OCI-M2 (cell line): ENCODE data around the gene NPAT.
"Not testable (repeated sequence)": the region's sequence is repeated elsewhere in the genome, so short reads cannot be mapped to it uniquely, and the experiment has no call there.

Source experiments
- DNase-seq: peaks from one replicate; lab custom pipeline; 2025; ENCODE audit not compliant: unreplicated experiment; lab: John Stamatoyannopoulos, UW

The NPAT gene

GRCh38 chr11:108220721-108221336 lies 1.6 kb downstream of the NPAT start:
- DNase-seq, result no peak

GRCh38 chr11:108218912-108219783 lies 3.3 kb downstream of the NPAT start:
- no peak for DNase-seq

- no peak for DNase-seq
Observed at GRCh38 chr11:108218455-108218854, 4.0 kb downstream of the NPAT start.

GRCh38 chr11:108216988-108217387 lies 5.5 kb downstream of the NPAT start:
- DNase-seq, result no peak

- DNase-seq, result no peak
Observed at GRCh38 chr11:108213784-108214183, 8.7 kb downstream of the NPAT start.

GRCh38 chr11:108210441-108210840 lies 12.0 kb downstream of the NPAT start:
- no peak for DNase-seq

GRCh38 chr11:108207683-108208060 lies 14.8 kb downstream of the NPAT start:
- no peak for DNase-seq

GRCh38 chr11:108206969-108207682 lies 15.3 kb downstream of the NPAT start:
- DNase-seq, result no peak

- no peak for DNase-seq
Observed at GRCh38 chr11:108206171-108206570, 16.3 kb downstream of the NPAT start.

- DNase-seq, result no peak
Observed at GRCh38 chr11:108204929-108205499, 17.4 kb downstream of the NPAT start.

- no peak for DNase-seq
Observed at GRCh38 chr11:108204376-108204775, 18.1 kb downstream of the NPAT start.

GRCh38 chr11:108203075-108203474 lies 19.4 kb downstream of the NPAT start:
- DNase-seq, result no peak

GRCh38 chr11:108199446-108200321 lies 22.8 kb downstream of the NPAT start:
- DNase-seq, result no peak

GRCh38 chr11:108198833-108199232 lies 23.6 kb downstream of the NPAT start:
- no peak for DNase-seq

GRCh38 chr11:108197351-108197750 lies 25.1 kb downstream of the NPAT start:
- DNase-seq, result no peak

GRCh38 chr11:108196901-108197300 lies 25.5 kb downstream of the NPAT start:
- DNase-seq, result no peak

- DNase-seq, result no peak
Observed at GRCh38 chr11:108193725-108194124, 28.7 kb downstream of the NPAT start.

- no peak for DNase-seq
Observed at GRCh38 chr11:108177570-108177969, 44.9 kb downstream of the NPAT start.

- DNase-seq, result no peak
Observed at GRCh38 chr11:108170184-108170583, 52.3 kb downstream of the NPAT start.

- no peak for DNase-seq
Observed at GRCh38 chr11:108167624-108168023, 54.8 kb downstream of the NPAT start.

GRCh38 chr11:108162878-108163277 lies 59.6 kb downstream of the NPAT start:
- not testable (repeated sequence) for DNase-seq
